ENCODE measurements around the gene TFF1.

TFF1 gene

GRCh38 chr21:42376338-42376982, 10.1 kb upstream of the TFF1 start:
- H3K27ac ChIP-seq = no peak overlapping the region
- H3K4me3 ChIP-seq = no peak overlapping the region
- TF ChIP-seq CTCF (IDR thresholded peaks at IDR 0.05) = no peak
- DNase-seq (ENCODE audit: low spot score) = no peak

GRCh38 chr21:42375966-42376337, 9.6 kb upstream of the TFF1 start:
- Histone ChIP-seq H3K4me3 (no peak overlapping the region), H3K27ac (no peak overlapping the region)
- no peak for TF ChIP-seq CTCF (IDR thresholded peaks at IDR 0.05)
- DNase-seq (ENCODE audit: low spot score) = no peak

- Histone ChIP-seq H3K27ac (no peak overlapping the region), H3K4me3 (no peak overlapping the region)
- DNase-seq (ENCODE audit: low spot score) = no peak
- no peak for TF ChIP-seq CTCF (IDR thresholded peaks at IDR 0.05)
Observed at GRCh38 chr21:42375506-42375905, 9.2 kb upstream of the TFF1 start.

GRCh38 chr21:42374864-42375499, 8.6 kb upstream of the TFF1 start:
- DNase-seq (ENCODE audit: low spot score) = no peak
- no peak for TF ChIP-seq CTCF (IDR thresholded peaks at IDR 0.05)
- Histone ChIP-seq H3K27ac (no peak overlapping the region), H3K4me3 (no peak overlapping the region)

- no peak for DNase-seq (ENCODE audit: low spot score)
- no peak overlapping the region for H3K27ac ChIP-seq
- TF ChIP-seq CTCF (IDR thresholded peaks at IDR 0.05) = no peak
- H3K4me3 ChIP-seq = no peak overlapping the region
Observed at GRCh38 chr21:42374457-42374856, 8.1 kb upstream of the TFF1 start.

GRCh38 chr21:42373908-42374455, 7.6 kb upstream of the TFF1 start:
- Histone ChIP-seq H3K27ac (no peak overlapping the region), H3K4me3 (no peak overlapping the region)
- no peak for TF ChIP-seq CTCF (IDR thresholded peaks at IDR 0.05)
- no peak for DNase-seq (ENCODE audit: low spot score)

All from coronary artery (tissue), 2 donors.